DOHH2 (cell line): ENCODE data around the gene STAT1.

Experiments used
- CTCF ChIP-seq: fragments of 200-600 bp; sonication (generic); IDR thresholded peaks from one replicate; pipeline ENCODE4 v1.5.1; 2014; ENCODE audit warnings: antibody characterized with exemption, mild to moderate bottlenecking, low read depth, low read length; ENCODE audit not compliant: poor library complexity, severe bottlenecking
- EZH2phosphoT487 ChIP-seq: fragments of 200-600 bp; sonication (generic); IDR thresholded peaks from 2 replicates; pipeline ENCODE4 v1.6.1; 2017; ENCODE audit warnings: borderline replicate concordance, mild to moderate bottlenecking, antibody characterized with exemption, low read length, moderate library complexity, mixed read lengths

DNA sequence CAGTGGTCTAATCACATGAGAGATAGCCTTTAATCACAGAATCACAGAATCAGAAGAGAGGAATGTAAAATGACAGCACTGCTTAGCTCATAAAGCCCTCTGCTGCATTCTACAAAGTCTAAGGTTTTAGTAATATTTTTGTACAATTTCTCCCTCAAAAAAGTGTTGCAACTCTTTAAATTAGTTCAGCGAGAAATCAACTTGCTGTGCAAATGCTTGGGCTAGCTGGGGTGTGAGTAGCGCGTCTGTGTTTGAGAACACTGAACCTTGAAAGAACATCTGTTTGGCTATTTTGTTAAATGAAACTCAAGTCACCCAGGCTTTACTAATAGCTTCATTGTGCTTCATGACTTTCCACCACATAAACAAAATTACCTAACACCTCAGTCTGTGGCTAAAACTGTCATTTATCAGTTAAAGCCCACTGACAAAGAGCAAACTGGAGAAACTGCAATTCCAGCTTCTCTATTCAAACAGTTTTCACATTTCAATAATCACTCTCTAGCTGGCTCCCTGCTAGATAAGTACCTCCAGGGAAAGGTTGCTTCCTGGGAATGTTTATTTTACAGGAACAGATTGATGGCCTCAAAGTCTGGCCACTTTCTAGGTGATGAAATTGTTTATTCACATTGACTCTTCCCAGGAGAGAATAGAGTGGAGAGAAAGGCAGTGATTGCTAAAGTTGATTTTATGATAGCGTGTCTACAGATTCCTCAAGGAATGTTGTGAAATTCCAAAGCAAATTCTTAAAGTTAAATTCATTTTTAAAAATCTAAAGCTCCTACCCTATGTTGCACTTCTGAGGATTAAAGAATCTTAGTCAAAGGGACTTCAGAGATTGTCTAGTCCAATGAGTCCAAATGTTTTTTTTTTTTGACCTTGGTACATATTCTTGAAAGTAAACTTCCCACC, 36.0 kb upstream of the STAT1 start:
- TF ChIP-seq CTCF = no peak
- no peak for TF ChIP-seq EZH2phosphoT487
